Adrenal gland (tissue), 12 donors: ENCODE results near the gene ANXA6. TPM values are rescaled to one million over a fixed set of nuclear protein-coding genes. Genes with fewer than 3 reads are reported as not detected.
A peak's percentile ranks its signal among the peaks of the same experiment; 100 is the strongest.

ENCODE experiments used
- DNase-seq, 7 donors: peaks; one replicate each; pipeline ENCODE4 v3.0.0-alpha.2; 2019 to 2020
- H3K27ac ChIP-seq, 5 donors: fragments of 200-600 bp; sonication (generic) in 4 of 5; 1 replicate in 3 of 5; 2 replicates in 2 of 5; pipeline versions ENCODE4 v1.5.1 to v1.8.0; 2016 to 2020; ENCODE audit warnings: mild to moderate bottlenecking in 1 of 5
- H3K27me3 ChIP-seq: fragments of 200-600 bp; 2 replicates; pipeline ENCODE4 v1.8.0; 2021
- H3K36me3 ChIP-seq, 2 donors: fragments of 200-600 bp; replicated peaks in 1 of 2; 1 replicate in 1 of 2; 2 replicates in 1 of 2; pipeline versions ENCODE4 v1.5.1 to v1.8.0; 2018 to 2022
- H3K4me1 ChIP-seq, 2 donors: fragments of 200-600 bp; replicated peaks in 1 of 2; 1 replicate in 1 of 2; 2 replicates in 1 of 2; pipeline versions ENCODE4 v1.5.1 to v1.8.0; 2018 to 2021
- H3K4me3 ChIP-seq, 4 donors: fragments of 200-600 bp; sonication (generic) in 3 of 4; one replicate each; pipeline ENCODE4 v1.5.1; 2016 to 2018
- H3K9me3 ChIP-seq, 3 donors: fragments of 200-600 bp; sonication (generic) in 1 of 3; replicated peaks in 1 of 3; 1 replicate in 2 of 3; 2 replicates in 1 of 3; pipeline versions ENCODE4 v1.5.1 to v1.8.0; 2016 to 2021
- POLR2A ChIP-seq, 2 donors: fragments of 450-650 bp; IDR thresholded peaks; one replicate each; pipeline ENCODE4 v1.6.1; 2017; ENCODE audit warnings: antibody characterized with exemption in 2 of 2, mild to moderate bottlenecking in 2 of 2, moderate library complexity in 1 of 2
- WGBS, 4 donors: extraction: QIAGEN DNeasy Blood & Tissue Kit in 2 of 4; methylation state at CpG; one replicate each; pipeline versions ENCODE4 v1.1.5 to v1.1.7; 2013 to 2017; 5-methylcytosine and 5-hydroxymethylcytosine counted together
- intact Hi-C, 2 donors: fragments of 100-400 bp; cut with DNase I; formaldehyde crosslinking; loops; one replicate each; pipeline versions ENCODE4 v1.14.1 to v1.15.0; 2022 to 2023
- polyA plus RNA-seq, 3 donors: library from polyadenylated mRNA; stranded (reverse); fragments of 200-250 nt in 2 of 3; fragments of 350-450 nt in 1 of 3; fragmentation: Illumina TruSeq in 1 of 3; extraction: RNeasy Lipid Tissue Mini Kit (QIAGEN cat#74804) in 1 of 3; gene quantifications; one replicate each; pipeline ENCODE4 v1.2.3, GENCODE V29; 2013 to 2014
- total RNA-seq, 9 donors: library from RNA; depleted of rRNA in 4 of 9; stranded (reverse); fragments of >200 nt in 4 of 9; fragments of 120-200 nt in 1 of 9; fragmentation: NEBNext Ultra II Directional in 1 of 9; extraction: Animal tissue kit (Norgen Biotek cat#: 25700) in 1 of 9; gene quantifications; one replicate each; pipeline versions ENCODE4 v1.1.0 to v1.2.4, GENCODE V29; 2013 to 2023
- TF ChIP-seq, protein P1 (sequence below), 6 experiments: fragments of 450-650 bp in 4 of 6; fragments of 200-600 bp in 2 of 6; sonication (generic) in 1 of 6; IDR thresholded peaks; 1 replicate in 5 of 6; 2 replicates in 1 of 6; pipeline versions ENCODE4 v1.5.1 to v1.8.0; 2016 to 2021; ENCODE audit warnings: antibody characterized with exemption in 6 of 6, mild to moderate bottlenecking in 2 of 6, moderate library complexity in 1 of 6
- donor health status: healthy with polysubstance abuse.
- donor health status: Bipolar disorder and iron deficiency.
- donor health status: DM: yes; HTN: yes; CAD: no.
- donor health status: DM: no; HTN: no; CAD: no.
- donor health status: DM: no; HTN: no; CAD: no.
- donor health status: DM: yes; HTN: yes; CAD: no.

Gene ANXA6
- total and polyA plus RNA-seq, 12 donors: 115 to 382 (median 212) TPM

DNA sequence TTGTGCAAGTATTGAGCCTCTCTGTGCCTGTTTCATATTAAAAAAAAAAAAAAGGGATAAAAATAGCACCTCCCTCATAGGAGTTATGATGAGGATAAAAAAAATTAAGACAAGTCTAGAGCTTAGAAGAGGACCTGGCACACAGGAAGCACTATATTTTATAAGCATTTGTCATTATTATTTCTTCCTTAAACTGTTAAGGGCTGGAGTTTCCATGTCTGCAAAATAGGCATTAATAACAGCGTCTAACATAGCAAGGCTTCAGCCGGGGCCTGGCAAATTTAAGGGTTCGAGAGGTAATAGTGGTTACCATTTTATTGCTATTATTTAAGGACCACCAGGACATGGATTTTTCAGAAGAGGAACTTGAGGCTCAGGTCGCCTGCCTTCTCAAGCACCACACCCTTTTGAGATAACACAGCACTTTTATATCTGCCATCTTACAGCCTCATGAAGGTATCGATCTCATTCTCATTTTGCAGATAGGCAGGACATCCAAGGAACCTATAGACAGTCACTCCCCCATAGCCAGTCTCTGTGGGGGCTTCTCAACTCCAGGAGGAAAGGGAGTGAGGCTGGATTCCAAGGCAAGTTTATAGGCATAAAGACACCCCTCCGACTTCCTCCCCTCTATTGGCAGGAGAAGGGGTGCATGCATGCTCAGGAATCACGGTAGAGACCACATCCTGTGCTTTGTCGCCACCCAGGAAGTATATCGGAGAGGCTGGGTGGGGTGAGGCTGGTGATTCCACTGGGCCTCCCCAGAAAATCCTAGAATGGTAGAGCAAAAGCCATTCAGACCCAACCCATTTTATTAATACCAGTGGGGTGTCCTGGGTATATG is 2.4 kb downstream of the ANXA6 start:
- H3K9me3 ChIP-seq: no peaks in the 10 kb centered on the region
- no peaks in the 10 kb centered on the region for H3K27me3 ChIP-seq
- peaks cover 48 to 74% of the 10 kb centered on the region in 2 donors for H3K4me1 ChIP-seq
- H3K4me3 ChIP-seq: peak overlapping the region in 1 of 4 donors; percentile 94
- WGBS, 4 donors: 55 to 66% (median 59%) methylated on average over 9 of the region's 9 CpGs
- DNase-seq: no peak
- peak overlapping the region in 3 of 5 donors; percentile 42 to 96 (median 87) for H3K27ac ChIP-seq
- TF ChIP-seq POLR2A (IDR thresholded peaks at IDR 0.05): no peak
- TF ChIP-seq, protein P1, sequence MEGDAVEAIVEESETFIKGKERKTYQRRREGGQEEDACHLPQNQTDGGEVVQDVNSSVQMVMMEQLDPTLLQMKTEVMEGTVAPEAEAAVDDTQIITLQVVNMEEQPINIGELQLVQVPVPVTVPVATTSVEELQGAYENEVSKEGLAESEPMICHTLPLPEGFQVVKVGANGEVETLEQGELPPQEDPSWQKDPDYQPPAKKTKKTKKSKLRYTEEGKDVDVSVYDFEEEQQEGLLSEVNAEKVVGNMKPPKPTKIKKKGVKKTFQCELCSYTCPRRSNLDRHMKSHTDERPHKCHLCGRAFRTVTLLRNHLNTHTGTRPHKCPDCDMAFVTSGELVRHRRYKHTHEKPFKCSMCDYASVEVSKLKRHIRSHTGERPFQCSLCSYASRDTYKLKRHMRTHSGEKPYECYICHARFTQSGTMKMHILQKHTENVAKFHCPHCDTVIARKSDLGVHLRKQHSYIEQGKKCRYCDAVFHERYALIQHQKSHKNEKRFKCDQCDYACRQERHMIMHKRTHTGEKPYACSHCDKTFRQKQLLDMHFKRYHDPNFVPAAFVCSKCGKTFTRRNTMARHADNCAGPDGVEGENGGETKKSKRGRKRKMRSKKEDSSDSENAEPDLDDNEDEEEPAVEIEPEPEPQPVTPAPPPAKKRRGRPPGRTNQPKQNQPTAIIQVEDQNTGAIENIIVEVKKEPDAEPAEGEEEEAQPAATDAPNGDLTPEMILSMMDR (IDR thresholded peaks at IDR 0.05): no peak
- intact Hi-C loops: no loop called here
- no peaks in the 10 kb centered on the region for H3K36me3 ChIP-seq

DNA sequence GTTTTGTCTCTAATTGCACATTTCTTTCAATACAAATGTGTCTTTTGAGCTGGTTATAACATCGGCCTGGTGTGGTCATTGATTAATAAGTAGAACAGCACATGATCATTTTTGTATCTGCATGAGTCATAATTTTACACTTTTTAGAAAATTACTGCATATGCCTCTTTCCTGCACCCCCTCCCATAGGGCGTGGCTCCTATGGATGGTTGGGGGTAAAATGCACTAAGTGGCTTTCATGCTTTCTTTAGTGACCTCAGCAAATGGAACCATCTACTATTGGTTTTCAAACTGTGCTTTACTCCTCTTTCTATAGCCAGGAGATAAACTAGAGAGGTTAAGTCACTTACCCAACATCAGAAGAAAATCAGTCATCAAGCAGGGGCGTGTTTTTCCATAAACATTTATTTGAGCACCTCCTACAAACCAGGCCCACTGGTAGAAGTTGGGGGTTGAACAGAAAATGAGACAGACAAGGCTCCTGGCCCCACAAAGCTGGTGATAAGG is 3.8 kb downstream of the ANXA6 start:
- TF ChIP-seq, protein P1 (IDR thresholded peaks at IDR 0.05): no peak
- no peak for TF ChIP-seq POLR2A (IDR thresholded peaks at IDR 0.05)
- DNase-seq: no peak
- Histone ChIP-seq H3K27ac (peak overlapping the region in 2 of 5 donors; percentile 27 to 31), H3K27me3 (no peaks in the 10 kb centered on the region), H3K4me1 (peaks cover 48 to 81% of the 10 kb centered on the region in 2 donors), H3K4me3 (no peak overlapping the region), H3K36me3 (no peaks in the 10 kb centered on the region), H3K9me3 (no peaks in the 10 kb centered on the region)
- intact Hi-C loops: no loop called here
- WGBS, 4 donors: 76 to 81% (median 80%) methylated on average over 3 of the region's 3 CpGs

DNA sequence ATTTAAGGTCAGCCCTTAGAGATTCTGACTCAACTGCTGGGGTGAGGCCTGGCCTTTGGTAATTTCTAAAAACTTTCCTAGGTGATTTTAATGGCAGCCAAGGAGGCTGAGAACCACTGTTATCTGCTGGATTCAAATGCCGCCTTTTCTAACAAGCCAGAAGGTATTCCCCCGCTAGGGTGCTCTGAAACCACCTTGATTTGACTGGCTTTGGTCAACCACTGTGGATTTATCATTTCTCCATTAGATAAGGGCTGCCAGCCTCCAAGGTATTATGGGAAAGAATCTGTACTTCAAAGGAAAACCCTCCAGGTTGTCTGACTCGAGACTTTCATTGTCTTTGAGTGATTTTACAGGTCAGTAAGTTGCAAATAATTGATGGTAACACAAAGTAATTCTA is 4.3 kb downstream of the ANXA6 start:
- intact Hi-C loops: no loop called here
- H3K9me3 ChIP-seq: no peaks in the 10 kb centered on the region
- WGBS, 4 donors: 75 to 85% (median 81%) methylated on average over 2 to 3 of the region's 3 CpGs

DNA sequence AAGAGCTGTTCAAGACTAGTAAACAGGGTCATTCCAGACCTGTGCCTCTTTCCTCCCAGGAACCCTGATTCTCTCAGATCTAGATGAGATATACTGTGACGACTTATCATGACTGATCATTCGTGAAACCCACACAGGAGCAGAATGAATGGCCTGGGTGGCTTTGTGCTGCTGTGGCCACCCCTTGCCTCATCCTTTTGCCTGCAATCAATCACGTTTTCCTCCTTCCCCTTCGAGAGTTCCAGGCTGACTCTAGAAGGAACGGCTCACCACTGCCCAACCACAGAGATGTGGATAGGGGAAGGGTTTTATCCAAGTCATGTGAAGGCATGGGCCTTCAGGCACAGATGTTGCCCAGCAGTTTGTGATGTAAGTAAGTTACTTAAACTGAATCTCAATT is 5.8 kb downstream of the ANXA6 start:
- WGBS, 4 donors: 49 to 58% (median 57%) methylated on average over 4 to 5 of the region's 5 CpGs
- H3K9me3 ChIP-seq: no peaks in the 10 kb centered on the region
- peaks cover 0 to 8% of the 10 kb centered on the region in 2 donors for H3K36me3 ChIP-seq
- intact Hi-C loops: no loop called here
- H3K27ac ChIP-seq: peak overlapping the region in 4 of 5 donors; percentile 3 to 83 (median 70)
- peak in 6 of 7 donors; percentile 29 to 59 (median 44) for DNase-seq
- H3K27me3 ChIP-seq: no peaks in the 10 kb centered on the region
- H3K4me1 ChIP-seq: peaks cover 38 to 76% of the 10 kb centered on the region in 2 donors
- TF ChIP-seq POLR2A (IDR thresholded peaks at IDR 0.05): no peak
- H3K4me3 ChIP-seq: no peak overlapping the region

More for the DNA sequence above, 4.3 kb downstream of the ANXA6 start:
- DNase-seq: no peak
- Histone ChIP-seq H3K27me3 (no peaks in the 10 kb centered on the region), H3K27ac (peak overlapping the region in 2 of 5 donors; percentile 27 to 31), H3K4me3 (no peak overlapping the region), H3K36me3 (no peaks in the 10 kb centered on the region), H3K4me1 (peaks cover 44 to 79% of the 10 kb centered on the region in 2 donors)
- no peak for TF ChIP-seq POLR2A (IDR thresholded peaks at IDR 0.05)
- TF ChIP-seq, protein P1 (IDR thresholded peaks at IDR 0.05): no peak
